HG03457 (cell line): ENCODE measurements around the gene HIRIP3.
"Not testable (repeated sequence)": the region's sequence is repeated elsewhere in the genome, so short reads cannot be mapped to it uniquely, and the experiment has no call there.

Experiments
- ATAC-seq: cut with Tn5 transposase; IDR thresholded peaks from one replicate; pipeline ENCODE4 v1.9.1; 2021; ENCODE audit warnings: moderate number of reproducible peaks; ENCODE audit not compliant: unreplicated experiment

HIRIP3 gene

GRCh38 chr16:30017277-30017656 lies 21.9 kb upstream of the HIRIP3 start:
- ATAC-seq = no peak

GRCh38 chr16:30016555-30017276 lies 21.3 kb upstream of the HIRIP3 start:
- no peak for ATAC-seq

DNA sequence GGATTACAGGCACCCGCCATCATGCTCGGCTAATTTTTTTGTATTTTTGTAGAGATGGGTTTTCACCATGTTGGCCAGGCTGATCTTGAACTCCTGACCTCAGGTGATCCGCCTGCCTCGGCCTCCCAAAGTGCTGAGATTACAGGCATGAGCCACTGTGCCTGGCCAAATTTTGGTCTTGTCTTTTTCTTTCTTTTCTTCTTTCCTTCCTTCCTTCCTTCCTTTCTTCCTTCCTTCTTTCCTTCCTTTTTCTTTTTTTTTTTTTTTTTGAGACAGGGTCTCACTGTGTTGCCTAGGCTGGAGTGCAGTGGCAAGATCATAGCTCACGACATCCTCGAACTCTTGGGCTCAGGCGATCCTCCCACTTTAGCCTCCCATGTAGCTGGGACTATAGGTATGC lies 20.0 kb upstream of the HIRIP3 start:
- not testable (repeated sequence) for ATAC-seq

DNA sequence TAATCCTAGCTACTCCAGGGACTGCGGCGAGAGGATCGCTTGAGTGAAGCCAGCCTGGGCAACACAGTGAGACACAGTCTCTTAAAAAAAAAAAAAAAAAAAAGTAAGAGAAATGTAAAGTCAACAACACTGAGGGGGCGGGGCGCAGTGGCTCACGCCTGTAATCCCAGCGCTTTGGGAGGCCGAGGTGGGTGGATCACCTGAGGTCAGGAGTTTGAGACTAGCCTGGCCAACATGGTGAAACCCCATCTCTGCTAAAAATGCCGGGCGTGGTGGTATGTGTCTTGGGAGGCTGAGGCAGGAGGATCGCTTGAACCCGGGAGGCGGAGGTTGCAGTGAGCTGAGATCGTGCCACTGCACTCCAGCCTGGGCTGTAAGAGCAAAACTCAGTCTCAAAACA lies 17.2 kb upstream of the HIRIP3 start:
- not testable (repeated sequence) for ATAC-seq

- ATAC-seq = no peak
Observed at GRCh38 chr16:30011714-30012504, 16.5 kb upstream of the HIRIP3 start.

DNA sequence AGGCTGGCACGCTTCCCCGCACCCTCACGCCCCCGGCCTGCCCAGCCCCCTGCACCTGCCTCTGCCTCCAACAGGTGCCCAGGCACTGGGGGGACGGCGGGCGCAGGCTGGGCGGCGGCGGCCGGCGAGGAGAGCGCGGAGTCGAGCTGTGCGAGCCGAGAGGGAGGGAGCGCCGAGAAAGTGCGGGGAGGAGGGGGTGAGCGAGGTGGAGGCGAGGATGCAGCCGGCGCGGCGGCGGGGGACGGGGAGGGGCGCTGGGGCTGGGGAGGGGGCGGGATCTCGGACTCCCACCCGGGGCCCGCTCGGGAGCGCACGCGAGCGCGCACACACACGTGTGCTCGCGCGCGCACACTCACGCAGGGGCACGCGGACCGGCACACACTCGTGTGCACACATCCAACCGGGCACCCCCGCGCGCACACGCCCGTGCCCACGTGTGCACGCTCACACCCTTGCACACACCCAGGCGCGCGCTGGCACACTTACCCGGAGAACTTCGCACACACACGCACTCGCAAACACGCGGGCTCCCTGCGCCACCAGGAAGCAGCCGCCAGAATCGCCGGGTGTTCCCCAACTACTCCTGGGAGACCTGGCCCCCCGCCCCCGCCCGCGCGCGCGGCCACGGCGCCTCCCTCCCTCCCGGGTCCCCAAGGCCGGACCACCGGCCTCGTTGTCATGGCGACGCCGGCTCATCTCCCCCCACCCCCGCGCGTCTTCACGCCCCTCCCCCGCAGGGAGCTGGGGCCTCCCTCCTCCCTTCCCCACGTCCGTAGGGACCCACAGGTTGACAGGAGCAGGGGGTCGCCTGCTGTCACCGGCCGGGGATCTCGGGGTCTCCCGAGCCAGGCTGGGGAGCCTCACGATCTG lies 15.7 kb upstream of the HIRIP3 start, which contains the start of gene DOC2A:
DOC2A (minus strand) TSS at position 184 of the 870 bp plus-strand sequence. CDS start 805 bp downstream, outside the sequence.
- no peak for ATAC-seq

- no peak for ATAC-seq
Observed at GRCh38 chr16:30009990-30010843, 14.8 kb upstream of the HIRIP3 start.

- no peak for ATAC-seq
Observed at GRCh38 chr16:30009085-30009862, 13.9 kb upstream of the HIRIP3 start.

DNA sequence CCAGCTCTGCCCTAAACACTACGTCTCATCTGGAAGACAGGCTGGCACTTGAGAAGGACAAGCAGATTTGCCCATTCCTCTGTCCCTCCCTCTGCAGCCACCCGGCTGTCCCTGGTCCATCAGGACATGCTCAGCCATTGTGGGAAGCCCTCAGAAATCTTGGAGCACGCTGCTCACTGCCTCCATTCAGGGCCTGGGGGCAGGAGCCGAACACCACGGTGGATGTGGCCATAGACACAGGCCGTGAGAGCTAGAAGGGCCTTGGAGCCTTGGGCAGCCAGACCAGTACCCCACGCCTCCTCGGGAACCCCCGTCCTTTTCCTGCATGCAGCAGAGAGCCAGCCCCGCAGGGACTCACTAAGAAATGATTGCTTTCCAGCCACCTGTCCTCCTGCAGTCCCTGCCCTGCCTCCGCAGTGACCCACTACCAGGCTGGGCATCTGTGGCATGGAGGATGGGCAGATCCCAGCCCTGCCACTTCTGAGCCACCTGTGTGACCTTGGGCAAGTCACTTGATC lies 12.0 kb upstream of the HIRIP3 start:
- ATAC-seq = no peak

DNA sequence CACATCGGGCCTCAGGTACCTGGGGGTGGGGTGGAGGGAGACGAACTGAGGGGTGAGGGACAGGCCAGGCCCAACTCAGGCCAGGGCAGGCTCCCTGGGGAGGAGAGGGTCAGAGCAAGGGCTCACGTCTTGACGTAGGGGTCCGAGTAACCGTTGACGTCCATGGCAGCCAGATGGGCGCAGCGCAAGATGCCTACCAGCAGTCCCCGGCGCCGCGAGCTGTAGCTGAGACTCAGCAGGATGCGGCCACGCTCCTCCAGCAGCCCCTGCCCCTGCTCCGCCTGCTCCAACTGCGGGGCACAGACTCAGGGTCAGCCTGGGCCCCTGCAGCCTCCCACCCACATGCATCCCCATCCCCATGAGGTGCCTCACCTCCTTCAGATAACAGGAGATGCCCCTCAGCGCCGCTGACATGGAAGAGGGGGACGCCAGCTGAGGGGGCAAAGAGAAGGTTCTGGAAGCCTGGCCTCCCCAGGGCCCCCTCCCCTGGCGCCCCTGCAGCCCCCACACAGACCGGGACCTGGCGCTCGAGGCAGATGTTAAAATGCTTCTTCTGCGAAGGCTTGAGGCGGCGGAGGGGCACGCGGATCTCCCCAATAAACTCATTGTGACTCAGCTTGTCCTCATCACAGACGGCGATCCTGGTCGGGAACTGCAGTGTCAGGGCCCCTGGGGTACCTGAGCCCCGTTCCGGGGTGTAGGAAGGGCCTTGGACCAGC lies 11.4 kb upstream of the HIRIP3 start:
- no peak for ATAC-seq

DNA sequence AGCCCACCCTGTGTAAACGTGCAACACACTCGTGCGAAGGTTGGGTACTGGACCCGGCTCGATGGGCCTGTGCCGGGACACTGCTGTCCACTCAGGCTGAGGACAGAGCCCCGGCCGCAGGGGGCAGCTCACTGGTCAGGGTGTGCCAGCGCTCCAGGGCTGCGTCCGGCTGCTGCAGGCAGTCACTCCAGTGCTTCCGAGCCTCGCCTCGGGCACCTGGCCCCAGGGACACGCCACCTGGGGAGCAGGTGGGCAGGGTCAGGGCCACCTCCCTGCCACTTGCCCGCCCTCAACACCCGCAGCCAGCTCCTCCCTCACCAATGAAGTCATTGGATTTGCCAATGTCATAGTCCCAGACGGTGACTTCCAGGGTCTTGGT lies 10.7 kb upstream of the HIRIP3 start:
- no peak for ATAC-seq

DNA sequence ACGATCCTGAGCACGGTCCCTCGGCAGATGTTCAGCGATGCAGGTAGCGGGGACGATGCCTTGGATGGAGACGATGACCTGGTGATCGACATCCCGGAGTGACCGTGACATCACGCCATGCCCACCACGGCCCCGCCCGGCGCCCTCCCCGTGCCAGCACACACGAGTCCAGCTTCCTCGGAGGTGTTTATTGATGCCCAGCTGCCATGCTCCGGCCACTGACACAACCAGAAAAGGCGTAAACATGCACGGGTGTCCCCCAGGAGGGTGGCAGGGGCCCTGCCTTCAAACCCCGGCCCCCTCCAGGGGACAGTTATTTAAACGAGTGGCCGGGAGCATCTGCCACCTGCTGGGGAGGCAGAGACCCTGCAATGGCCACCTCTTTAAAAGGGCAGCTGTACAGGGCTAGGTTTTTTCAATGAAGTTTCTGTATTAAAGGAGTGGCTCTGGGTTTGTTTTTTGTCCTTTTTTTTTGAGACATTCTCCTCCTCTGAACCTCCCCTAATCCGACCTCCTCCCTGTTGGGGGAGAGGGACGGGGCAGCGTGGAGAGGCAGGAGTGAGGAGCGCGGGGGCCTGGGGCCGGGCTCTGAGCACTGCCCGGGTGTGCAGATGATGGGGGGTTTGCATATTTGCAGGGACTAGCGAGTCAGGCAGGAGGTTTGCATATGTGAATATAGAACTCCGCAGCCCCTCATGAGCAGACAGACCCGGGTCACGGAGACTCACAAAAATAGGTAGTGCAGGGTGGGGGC lies 10.1 kb upstream of the HIRIP3 start:
- ATAC-seq = no peak

GRCh38 chr16:30004811-30005242 lies 9.4 kb upstream of the HIRIP3 start:
- ATAC-seq = no peak

DNA sequence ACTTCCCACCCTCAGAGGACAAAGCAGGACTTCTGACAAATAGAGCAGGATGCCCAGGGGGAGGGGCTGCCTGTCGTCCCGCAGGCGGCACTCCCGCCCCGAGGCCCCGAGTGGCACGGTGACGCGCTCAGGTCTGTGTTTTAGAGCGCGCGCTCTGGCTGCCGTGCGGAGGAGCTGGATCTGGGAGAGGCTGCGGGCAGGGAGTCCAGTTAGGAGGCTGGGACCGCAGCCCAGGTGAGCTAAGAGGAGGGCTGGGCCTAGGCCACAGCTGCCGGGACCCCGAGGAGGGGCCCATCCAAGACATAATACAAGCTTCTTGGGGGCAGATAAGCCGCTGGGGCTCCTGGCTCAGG lies 9.0 kb upstream of the HIRIP3 start:
- no peak for ATAC-seq

DNA sequence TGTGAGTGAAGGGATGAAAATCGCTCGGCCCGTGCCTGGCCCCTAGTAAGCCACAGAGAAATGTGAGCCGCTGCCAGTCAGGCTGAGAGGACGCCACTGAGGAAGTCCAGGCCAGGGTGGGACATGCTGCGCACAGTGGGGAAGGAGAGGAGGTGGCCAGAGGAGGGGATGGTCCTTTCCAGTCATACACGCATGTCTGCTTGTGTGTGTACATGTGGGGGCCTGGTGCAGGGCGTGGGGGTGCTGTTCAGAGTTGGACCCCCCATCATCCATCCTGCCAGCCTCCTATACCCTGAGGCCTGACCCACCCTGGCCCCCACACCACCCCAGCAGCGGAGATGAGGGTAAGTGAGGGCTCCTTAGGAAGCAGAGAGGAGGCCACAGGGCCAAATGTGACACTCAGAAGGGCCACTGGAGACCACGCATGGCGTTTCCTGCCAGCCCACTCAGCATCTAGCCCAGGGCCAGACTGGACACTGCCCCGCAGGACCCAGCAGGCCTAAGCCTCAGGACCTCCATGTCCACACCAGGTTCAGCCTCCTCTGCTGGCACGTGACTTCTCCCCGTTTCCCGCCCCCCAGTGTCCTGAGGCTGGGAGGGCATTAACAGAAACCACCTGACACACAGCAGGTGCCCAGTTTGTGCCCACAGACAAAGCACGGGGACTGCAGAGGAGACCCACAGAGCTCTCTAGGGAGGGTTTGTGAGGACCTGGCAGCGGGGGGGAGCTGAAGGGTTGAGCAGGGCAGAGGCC lies 8.4 kb upstream of the HIRIP3 start:
- ATAC-seq = no peak

GRCh38 chr16:30002614-30003346 lies 7.4 kb upstream of the HIRIP3 start:
- ATAC-seq = no peak
